Liver (tissue), 9 donors: ENCODE results near the gene FRK. TPM values are rescaled to one million over a fixed set of nuclear protein-coding genes. Genes with fewer than 3 reads are reported as not detected.

Experiments used
- DNase-seq: peaks from one replicate; pipeline ENCODE4 v3.0.0-alpha.2; 2017; ENCODE audit warnings: low spot score
- H3K27ac ChIP-seq, 2 donors: one replicate each; pipeline ENCODE4 v1.7.0; 2013; ENCODE audit warnings: inconsistent platforms in 2 of 2, low read length in 2 of 2, control low read depth in 1 of 2, low read depth in 1 of 2, mild to moderate bottlenecking in 1 of 2
- H3K27me3 ChIP-seq, 4 donors: one replicate each; pipeline versions ENCODE4 v1.6.1 to v1.7.0; 2013; ENCODE audit warnings: low read length in 3 of 4, inconsistent platforms in 1 of 4, mild to moderate bottlenecking in 1 of 4, moderate library complexity in 1 of 4; ENCODE audit not compliant: control insufficient read depth in 4 of 4, insufficient read depth in 4 of 4
- H3K36me3 ChIP-seq, 4 donors: one replicate each; pipeline versions ENCODE4 v1.6.1 to v1.7.0; 2013; ENCODE audit warnings: low read length in 3 of 4, mild to moderate bottlenecking in 3 of 4, low read depth in 1 of 4, moderate library complexity in 1 of 4; ENCODE audit not compliant: control insufficient read depth in 4 of 4, insufficient read depth in 3 of 4
- H3K4me1 ChIP-seq, 4 donors: one replicate each; pipeline versions ENCODE4 v1.6.1 to v1.7.0; 2013; ENCODE audit warnings: low read length in 3 of 4, mild to moderate bottlenecking in 3 of 4, moderate library complexity in 1 of 4; ENCODE audit not compliant: control insufficient read depth in 4 of 4, insufficient read depth in 4 of 4
- H3K4me3 ChIP-seq, 3 donors: one replicate each; pipeline versions ENCODE4 v1.6.1 to v1.7.0; 2013; ENCODE audit warnings: low read length in 3 of 3, control low read depth in 1 of 3, low read depth in 1 of 3, mild to moderate bottlenecking in 1 of 3
- H3K9ac ChIP-seq, 2 donors: one replicate each; pipeline ENCODE4 v1.7.0; 2013; ENCODE audit warnings: low read length in 2 of 2, mild to moderate bottlenecking in 2 of 2, moderate library complexity in 2 of 2, control low read depth in 1 of 2, low read depth in 1 of 2
- H3K9me3 ChIP-seq, 4 donors: one replicate each; pipeline versions ENCODE4 v1.6.1 to v1.7.0; 2013; ENCODE audit warnings: low read length in 3 of 4; ENCODE audit not compliant: control insufficient read depth in 4 of 4
- ATF3 ChIP-seq: IDR thresholded peaks from 2 replicates; pipeline ENCODE4 v1.6.1; 2016; ENCODE audit warnings: antibody characterized with exemption
- CTCF ChIP-seq: fragments of 150-350 bp; IDR thresholded peaks from 2 replicates; pipeline ENCODE4 v1.5.1; 2017; ENCODE audit warnings: improper control_type of control experiment, low read depth, low read length; ENCODE audit not compliant: missing input control
- EGR1 ChIP-seq, 2 donors: IDR thresholded peaks; 2 replicates each; pipeline ENCODE4 v1.6.1; 2016 to 2018; ENCODE audit warnings: antibody characterized with exemption in 2 of 2, low read depth in 2 of 2
- FOXA1 ChIP-seq: IDR thresholded peaks from 2 replicates; pipeline ENCODE4 v1.6.1; 2016; ENCODE audit warnings: antibody characterized with exemption
- GABPA ChIP-seq, 2 donors: IDR thresholded peaks in 1 of 2; conservative IDR thresholded peaks in 1 of 2; 2 replicates each; pipeline ENCODE4 v1.6.1; 2016; ENCODE audit warnings: antibody characterized with exemption in 2 of 2, mild to moderate bottlenecking in 1 of 2, moderate library complexity in 1 of 2
- HNF4A ChIP-seq, 2 donors: conservative IDR thresholded peaks; 2 replicates each; pipeline ENCODE4 v1.6.1; 2016; ENCODE audit warnings: antibody characterized with exemption in 2 of 2, mild to moderate bottlenecking in 2 of 2
- HNF4G ChIP-seq: IDR thresholded peaks from 2 replicates; pipeline ENCODE4 v1.6.1; 2016; ENCODE audit warnings: antibody characterized with exemption
- JUND ChIP-seq, 2 donors: IDR thresholded peaks; 2 replicates each; pipeline ENCODE4 v1.6.1; 2016; ENCODE audit warnings: antibody characterized with exemption in 2 of 2
- MAX ChIP-seq: IDR thresholded peaks from 2 replicates; pipeline ENCODE4 v1.6.1; 2016; ENCODE audit warnings: antibody characterized with exemption
- NR2F2 ChIP-seq: IDR thresholded peaks from 2 replicates; pipeline ENCODE4 v1.6.1; 2016; ENCODE audit warnings: antibody characterized with exemption
- RAD21 ChIP-seq, 2 donors: IDR thresholded peaks; 2 replicates each; pipeline ENCODE4 v1.6.1; 2016; ENCODE audit warnings: antibody characterized with exemption in 2 of 2, mild to moderate bottlenecking in 2 of 2
- REST ChIP-seq: IDR thresholded peaks from 2 replicates; pipeline ENCODE4 v1.6.1; 2016; ENCODE audit warnings: antibody characterized with exemption, mild to moderate bottlenecking
- RXRA ChIP-seq, 2 donors: IDR thresholded peaks; 2 replicates each; pipeline ENCODE4 v1.6.1; 2017 to 2018; ENCODE audit warnings: antibody characterized with exemption in 2 of 2, mild to moderate bottlenecking in 1 of 2
- TAF1 ChIP-seq: conservative IDR thresholded peaks from 2 replicates; pipeline ENCODE4 v1.6.1; 2016; ENCODE audit warnings: antibody characterized with exemption, mild to moderate bottlenecking
- YY1 ChIP-seq: IDR thresholded peaks from 2 replicates; pipeline ENCODE4 v1.6.1; 2016; ENCODE audit warnings: antibody characterized with exemption, mild to moderate bottlenecking
- ZBTB33 ChIP-seq: IDR thresholded peaks from 2 replicates; pipeline ENCODE4 v1.6.1; 2016; ENCODE audit warnings: antibody characterized with exemption
- WGBS: extraction: QIAGEN DNeasy Blood & Tissue Kit; methylation state at CpG from one replicate; pipeline ENCODE4 v1.1.7; 2013; 5-methylcytosine and 5-hydroxymethylcytosine counted together
- polyA plus RNA-seq, 2 donors: library from polyadenylated mRNA; stranded (reverse) in 1 of 2; unstranded in 1 of 2; fragments of 200-250 nt in 1 of 2; fragments of >200 nt in 1 of 2; fragmentation: Nextera tagmentation in 1 of 2; extraction: Ambion mirVana in 1 of 2; gene quantifications; one replicate each; pipeline versions ENCODE4 v1.2.1 to v1.2.3, GENCODE V29; 2013 to 2015
- total RNA-seq, 2 donors: library from RNA; depleted of rRNA; stranded (reverse); fragments of >200 nt; gene quantifications; one replicate each; pipeline ENCODE4 v1.2.3, GENCODE V29; 2014
- donor health status: healthy.
- donor health status: healthy.
- donor health status: healthy.
- donor health status: healthy.
- donor health status: healthy.

The FRK gene
- total and polyA plus RNA-seq, 4 donors, result 3.6 to 26.8 (median 5.3) TPM

- no peak for TF ChIP-seq FOXA1
- TF ChIP-seq ATF3, result no peak
- TF ChIP-seq MAX, result no peak
- TF ChIP-seq RAD21 (IDR thresholded peaks at IDR 0.05), result no peak
- no peak for TF ChIP-seq YY1
- no peak for TF ChIP-seq RXRA (IDR thresholded peaks at IDR 0.05)
- TF ChIP-seq GABPA (IDR thresholded peaks at IDR 0.05 in 1 of 2, conservative IDR thresholded peaks at IDR 0.05 in 1 of 2), result no peak
Measured at GRCh38 chr6:116078945-116079344, 18.3 kb upstream of the FRK start (continued).

- Histone ChIP-seq H3K27ac (no peak overlapping the region), H3K27me3 (no peaks in the 10 kb centered on the region), H3K4me1 (peaks cover 0 to 12% (median 1%) of the 10 kb centered on the region in 4 donors), H3K36me3 (no peaks in the 10 kb centered on the region), H3K9ac (no peak overlapping the region), H3K4me3 (no peak overlapping the region), H3K9me3 (no peaks in the 10 kb centered on the region)
- TF ChIP-seq MAX, result no peak
- TF ChIP-seq HNF4A (conservative IDR thresholded peaks at IDR 0.05), result no peak
- no peak for TF ChIP-seq CTCF
- TF ChIP-seq RAD21 (IDR thresholded peaks at IDR 0.05), result no peak
- TF ChIP-seq FOXA1, result no peak
- TF ChIP-seq REST, result no peak
- TF ChIP-seq NR2F2, result no peak
- TF ChIP-seq ATF3, result no peak
- no peak for TF ChIP-seq ZBTB33
- TF ChIP-seq GABPA (IDR thresholded peaks at IDR 0.05 in 1 of 2, conservative IDR thresholded peaks at IDR 0.05 in 1 of 2), result no peak
- TF ChIP-seq HNF4G, result no peak
- TF ChIP-seq JUND (IDR thresholded peaks at IDR 0.05), result no peak
- TF ChIP-seq TAF1, result no peak
- TF ChIP-seq EGR1 (IDR thresholded peaks at IDR 0.05; ENCODE audit: low read depth in 2 of 2), result no peak
- WGBS, result 83% methylated on average over 3 of the region's 3 CpGs
- no peak for DNase-seq
Measured at GRCh38 chr6:116078522-116078921, 17.8 kb upstream of the FRK start.
